Trophoblast cell (in vitro differentiated cells and primary cell): ENCODE measurements around the gene GCSAM. TPM values are rescaled to one million over a fixed set of nuclear protein-coding genes. Genes with fewer than 3 reads are reported as not detected.

Source experiments
- DNase-seq, 2 donors: peaks; one replicate each; pipeline ENCODE4 v3.0.0-alpha.2; 2016
- H2AFZ ChIP-seq: 2 replicates; pipeline ENCODE4 v1.6.1; 2013; ENCODE audit warnings: low read length, moderate library complexity, mild to moderate bottlenecking; ENCODE audit not compliant: insufficient read depth, poor library complexity
- H2AK5ac ChIP-seq: 2 replicates; pipeline ENCODE4 v1.6.1; 2013; ENCODE audit warnings: mild to moderate bottlenecking, low read length
- H2BK120ac ChIP-seq: 2 replicates; pipeline ENCODE4 v1.6.1; 2013; ENCODE audit warnings: low read length, mild to moderate bottlenecking, moderate library complexity; ENCODE audit not compliant: insufficient read depth, poor library complexity
- H2BK12ac ChIP-seq: 2 replicates; pipeline ENCODE4 v1.6.1; 2013; ENCODE audit warnings: mild to moderate bottlenecking, low read length, moderate library complexity
- H2BK5ac ChIP-seq: 2 replicates; pipeline ENCODE4 v1.6.1; 2013; ENCODE audit warnings: low read length, low read depth, moderate library complexity, mild to moderate bottlenecking; ENCODE audit not compliant: poor library complexity
- H3K14ac ChIP-seq: 2 replicates; pipeline ENCODE4 v1.6.1; 2013; ENCODE audit warnings: mild to moderate bottlenecking, low read length
- H3K18ac ChIP-seq: 2 replicates; pipeline ENCODE4 v1.6.1; 2013; ENCODE audit warnings: mild to moderate bottlenecking, low read length
- H3K23ac ChIP-seq: 2 replicates; pipeline ENCODE4 v1.6.1; 2013; ENCODE audit warnings: low read length
- H3K27ac ChIP-seq: 2 replicates; pipeline ENCODE4 v1.5.1; 2013; ENCODE audit warnings: low read depth, mild to moderate bottlenecking, inconsistent platforms, low read length, moderate library complexity
- H3K27me3 ChIP-seq: 2 replicates; pipeline ENCODE4 v1.6.1; 2013; ENCODE audit warnings: inconsistent platforms, mild to moderate bottlenecking, low read length, moderate library complexity; ENCODE audit not compliant: insufficient read depth
- H3K36me3 ChIP-seq, 2 experiments: 1 replicate in 1 of 2; 2 replicates in 1 of 2; pipeline ENCODE4 v1.6.1; 2013; ENCODE audit warnings: low read length in 2 of 2, mild to moderate bottlenecking in 2 of 2, moderate library complexity in 1 of 2; ENCODE audit not compliant: insufficient read depth in 2 of 2, control insufficient read depth in 1 of 2
- H3K4ac ChIP-seq: 2 replicates; pipeline ENCODE4 v1.6.1; 2013; ENCODE audit warnings: low read depth, mild to moderate bottlenecking, low read length, moderate library complexity
- H3K4me1 ChIP-seq, 2 experiments: 1 replicate in 1 of 2; 2 replicates in 1 of 2; pipeline ENCODE4 v1.6.1; 2013; ENCODE audit warnings: low read length in 2 of 2, mild to moderate bottlenecking in 2 of 2, moderate library complexity in 1 of 2; ENCODE audit not compliant: insufficient read depth in 2 of 2, control insufficient read depth in 1 of 2
- H3K4me2 ChIP-seq: 2 replicates; pipeline ENCODE4 v1.6.1; 2013; ENCODE audit warnings: inconsistent platforms, mild to moderate bottlenecking, low read length, moderate library complexity
- H3K4me3 ChIP-seq: 2 replicates; pipeline ENCODE4 v1.5.1; 2013; ENCODE audit warnings: mild to moderate bottlenecking, low read depth, low read length, inconsistent platforms
- H3K79me1 ChIP-seq: one replicate; pipeline ENCODE4 v1.6.1; 2013; ENCODE audit warnings: low read length
- H3K79me2 ChIP-seq: 2 replicates; pipeline ENCODE4 v1.6.1; 2013; ENCODE audit warnings: low read length, mild to moderate bottlenecking; ENCODE audit not compliant: control insufficient read depth, insufficient read depth, poor library complexity
- H3K9ac ChIP-seq: 2 replicates; pipeline ENCODE4 v1.6.1; 2013; ENCODE audit warnings: mild to moderate bottlenecking, low read length
- H3K9me3 ChIP-seq: 2 replicates; pipeline ENCODE4 v1.6.1; 2013; ENCODE audit warnings: low read depth, mild to moderate bottlenecking, control low read depth, inconsistent platforms, low read length; ENCODE audit not compliant: insufficient read depth
- H4K12ac ChIP-seq: 2 replicates; pipeline ENCODE4 v1.6.1; 2013; ENCODE audit warnings: low read depth, mild to moderate bottlenecking, low read length, moderate library complexity
- H4K8ac ChIP-seq: 2 replicates; pipeline ENCODE4 v1.6.1; 2013; ENCODE audit warnings: low read depth, mild to moderate bottlenecking, low read length, moderate library complexity
- H4K91ac ChIP-seq: one replicate; pipeline ENCODE4 v1.6.1; 2013; ENCODE audit warnings: low read depth, mild to moderate bottlenecking, low read length, moderate library complexity
- WGBS: extraction: QIAGEN DNeasy Blood & Tissue Kit; methylation state at CpG from one replicate; pipeline ENCODE4 v1.1.7; 2013; ENCODE audit warnings: missing lambda C conversion rate; ENCODE audit not compliant: insufficient read length, insufficient coverage; ENCODE audit errors: extremely low coverage; 5-methylcytosine and 5-hydroxymethylcytosine counted together
- polyA plus RNA-seq: library from polyadenylated mRNA; stranded (reverse); fragments of 200-250 nt; gene quantifications from 2 replicates; pipeline ENCODE4 v1.2.3, GENCODE V29; 2013

The GCSAM gene, protein sequence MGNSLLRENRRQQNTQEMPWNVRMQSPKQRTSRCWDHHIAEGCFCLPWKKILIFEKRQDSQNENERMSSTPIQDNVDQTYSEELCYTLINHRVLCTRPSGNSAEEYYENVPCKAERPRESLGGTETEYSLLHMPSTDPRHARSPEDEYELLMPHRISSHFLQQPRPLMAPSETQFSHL
- polyA plus RNA-seq = not detected in 2 replicates

DNA sequence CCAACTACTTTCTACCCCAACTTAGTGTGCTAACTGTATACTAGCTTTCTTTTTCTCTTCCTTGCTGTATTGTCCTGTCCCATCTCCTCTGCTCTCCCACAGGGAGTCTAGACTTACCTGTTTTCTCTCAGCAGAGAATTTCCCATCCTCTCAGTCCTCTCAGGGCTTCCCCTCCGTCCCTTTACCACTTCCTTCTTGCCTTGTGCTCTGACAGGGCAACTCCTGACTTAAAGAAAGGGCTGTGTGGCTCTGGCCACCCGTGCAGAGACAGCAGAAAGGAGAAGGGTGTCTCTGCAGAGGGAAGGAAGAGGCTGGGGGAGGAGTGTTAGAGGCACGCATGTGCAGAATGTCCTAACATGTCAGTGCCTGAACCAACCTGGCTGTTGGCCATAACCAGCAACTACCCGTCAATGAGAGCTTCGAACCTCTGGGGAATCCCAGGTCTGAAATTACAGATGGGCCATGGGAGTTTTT lies at the start of gene GCSAM:
TSS of gene GCSAM (minus strand) at position 274 of the 474 bp plus-strand sequence. CDS start at position 146, 128 bp downstream.
- Histone ChIP-seq H3K23ac (peak within 1 kb of the TSS; percentile 71), H3K18ac (no peak within 1 kb of the TSS), H2BK5ac (no peak within 1 kb of the TSS), H2AK5ac (no peak within 1 kb of the TSS), H4K91ac (no peak within 1 kb of the TSS), H3K27ac (no peak within 1 kb of the TSS), H2BK120ac (no peak within 1 kb of the TSS), H3K4ac (no peak within 1 kb of the TSS), H3K79me1 (no peaks in the 10 kb centered on the region), H3K9ac (no peak within 1 kb of the TSS), H3K4me3 (no peak within 1 kb of the TSS), H2AFZ (no peak within 1 kb of the TSS), H4K8ac (no peak within 1 kb of the TSS), H3K36me3 (no peaks in the 10 kb centered on the region), H2BK12ac (no peak within 1 kb of the TSS), H3K27me3 (no peaks in the 10 kb centered on the region), H3K4me2 (no peak within 1 kb of the TSS), H3K4me1 (peaks cover 0 to 5% of the 10 kb centered on the region in 2 experiments), H3K14ac (no peak within 1 kb of the TSS), H3K79me2 (no peaks in the 10 kb centered on the region), H4K12ac (no peak within 1 kb of the TSS), H3K9me3 (no peaks in the 10 kb centered on the region)
- peak; percentile 7 to 37 for DNase-seq
- WGBS = no CpG with 5 or more reads among the region's 5 CpGs

DNA sequence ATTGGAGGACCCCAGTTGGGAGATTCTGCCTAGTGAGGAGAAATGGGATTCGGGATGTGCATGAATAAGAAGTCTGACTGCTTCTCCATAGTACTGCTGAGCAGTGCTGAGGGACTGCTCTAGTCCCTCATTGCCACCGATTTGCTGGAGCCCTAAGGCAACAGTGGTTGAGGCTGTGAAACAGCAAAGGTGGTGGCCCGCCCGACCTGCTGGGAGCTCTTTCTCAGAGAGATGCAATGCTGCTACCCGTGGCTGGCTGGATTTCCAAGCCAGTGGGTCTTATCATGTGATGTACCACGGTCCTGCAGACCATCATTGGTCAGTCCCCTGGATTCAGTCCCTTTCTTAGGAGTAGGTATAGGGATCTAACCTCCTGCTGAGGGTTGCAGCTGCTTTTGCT lies 42.6 kb upstream of the GCSAM start:
- no peak overlapping the region for H3K23ac ChIP-seq
- H4K91ac ChIP-seq = no peak overlapping the region
- H2AK5ac ChIP-seq = no peak overlapping the region
- H3K14ac ChIP-seq = no peak overlapping the region
- H3K4me3 ChIP-seq = no peak overlapping the region
- H3K36me3 ChIP-seq = no peaks in the 10 kb centered on the region
- peaks cover 3% of the 10 kb centered on the region for H3K9me3 ChIP-seq
- H3K4me1 ChIP-seq = no peaks in the 10 kb centered on the region
- H2BK5ac ChIP-seq = no peak overlapping the region
- H3K4ac ChIP-seq = no peak overlapping the region
- no peak overlapping the region for H2AFZ ChIP-seq
- H4K8ac ChIP-seq = no peak overlapping the region
- H3K18ac ChIP-seq = no peak overlapping the region
- H4K12ac ChIP-seq = no peak overlapping the region
- DNase-seq = no peak
- H3K4me2 ChIP-seq = no peak overlapping the region
- H3K79me1 ChIP-seq = no peaks in the 10 kb centered on the region
- no peak overlapping the region for H3K27ac ChIP-seq
- no peak overlapping the region for H3K9ac ChIP-seq
- no peaks in the 10 kb centered on the region for H3K79me2 ChIP-seq
- H2BK12ac ChIP-seq = no peak overlapping the region
- H3K27me3 ChIP-seq = no peaks in the 10 kb centered on the region
- no CpG with 5 or more reads among the region's 6 CpGs for WGBS
- H2BK120ac ChIP-seq = no peak overlapping the region

DNA sequence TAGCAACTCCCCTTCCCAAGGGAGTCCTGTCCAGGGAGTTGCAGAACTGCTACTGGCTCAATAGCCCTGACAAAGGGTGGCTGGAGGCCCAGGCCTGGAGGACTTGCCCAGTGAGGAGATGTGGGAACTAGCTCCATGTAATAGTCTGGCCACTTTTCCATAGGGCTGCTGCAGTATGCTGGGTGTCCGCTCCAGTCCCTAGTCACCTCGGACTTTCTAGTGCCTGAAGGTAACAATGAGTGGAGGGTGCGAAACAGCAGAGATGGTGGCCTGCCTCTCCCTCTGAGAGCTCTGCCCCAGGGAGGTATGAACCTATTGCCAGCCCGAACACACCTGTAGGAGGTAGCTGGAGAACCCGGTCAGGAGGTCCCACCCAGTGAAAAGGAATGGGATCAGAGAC lies 42.0 kb upstream of the GCSAM start:
- H3K79me1 ChIP-seq = no peaks in the 10 kb centered on the region

DNA sequence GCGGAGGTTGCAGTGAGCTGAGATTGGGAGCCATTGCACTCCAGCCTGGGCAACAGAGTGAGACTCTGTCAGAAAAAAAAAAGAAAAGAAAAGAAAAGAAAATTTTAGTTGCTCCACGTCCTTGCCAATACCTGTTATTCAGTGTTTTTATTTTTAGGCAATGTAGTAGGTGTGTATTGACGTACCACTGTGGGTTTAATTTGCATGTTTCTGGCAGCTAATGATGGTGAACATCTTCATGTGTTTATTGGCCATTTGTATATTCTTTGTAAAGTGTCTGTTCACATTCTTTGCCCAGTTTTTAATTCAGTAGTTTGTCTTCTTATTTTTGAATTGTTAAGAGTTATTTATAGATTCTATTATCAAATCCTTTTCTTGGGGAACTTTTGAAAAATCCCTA lies 38.1 kb upstream of the GCSAM start:
- no peak overlapping the region for H4K12ac ChIP-seq
- no peak overlapping the region for H2BK120ac ChIP-seq
- no peak overlapping the region for H2AFZ ChIP-seq
- H3K36me3 ChIP-seq = no peaks in the 10 kb centered on the region
- no peak overlapping the region for H2AK5ac ChIP-seq
- no CpG with 5 or more reads among the region's 3 CpGs for WGBS
- no peak overlapping the region for H3K27ac ChIP-seq
- H3K79me1 ChIP-seq = no peaks in the 10 kb centered on the region
- no peak overlapping the region for H3K4ac ChIP-seq
- H3K79me2 ChIP-seq = no peaks in the 10 kb centered on the region
- H4K91ac ChIP-seq = no peak overlapping the region
- H2BK12ac ChIP-seq = no peak overlapping the region
- H3K23ac ChIP-seq = no peak overlapping the region
- peaks cover 3% of the 10 kb centered on the region for H3K9me3 ChIP-seq
- no peaks in the 10 kb centered on the region for H3K27me3 ChIP-seq
- no peak overlapping the region for H2BK5ac ChIP-seq
- H3K4me1 ChIP-seq = no peaks in the 10 kb centered on the region
- no peak overlapping the region for H3K9ac ChIP-seq
- no peak overlapping the region for H4K8ac ChIP-seq
- no peak overlapping the region for H3K18ac ChIP-seq
- no peak overlapping the region for H3K4me3 ChIP-seq
- H3K4me2 ChIP-seq = no peak overlapping the region
- no peak overlapping the region for H3K14ac ChIP-seq
- no peak for DNase-seq

More for the DNA sequence above, 42.0 kb upstream of the GCSAM start:
- Histone ChIP-seq H3K9me3 (peaks cover 3% of the 10 kb centered on the region), H4K8ac (no peak overlapping the region), H3K4me2 (no peak overlapping the region), H3K79me2 (no peaks in the 10 kb centered on the region), H2BK5ac (no peak overlapping the region), H3K9ac (no peak overlapping the region), H3K4ac (no peak overlapping the region), H4K12ac (no peak overlapping the region), H3K27me3 (no peaks in the 10 kb centered on the region), H3K4me3 (no peak overlapping the region), H2BK12ac (no peak overlapping the region), H3K27ac (no peak overlapping the region), H3K18ac (no peak overlapping the region), H3K4me1 (no peaks in the 10 kb centered on the region), H2AK5ac (no peak overlapping the region), H3K14ac (no peak overlapping the region), H2AFZ (no peak overlapping the region), H4K91ac (no peak overlapping the region), H2BK120ac (no peak overlapping the region), H3K36me3 (no peaks in the 10 kb centered on the region), H3K23ac (no peak overlapping the region)
- no CpG with 5 or more reads among the region's 5 CpGs for WGBS
- DNase-seq = no peak
